Lung microvascular endothelial cell (primary cell): Measurements from ENCODE around the gene PARVB. TPM values are rescaled to one million over a fixed set of nuclear protein-coding genes. Genes with fewer than 3 reads are reported as not detected.

Experiments used
- DNase-seq, 2 donors: peaks; one replicate each; pipeline versions ENCODE4 v3.0.0 to v3.0.0-alpha.2; 2010; ENCODE audit warnings: low read depth in 2 of 2
- total RNA-seq: library from RNA; depleted of rRNA; stranded (reverse); fragments of >200 nt; gene quantifications from 2 replicates; pipeline ENCODE4 v1.2.1, GENCODE V29; 2014

PARVB gene
- total RNA-seq, 1 donor from 2014 or later = 20.8 TPM

GRCh38 chr22:44212936-44213335, 188.8 kb downstream of the PARVB start:
- DNase-seq = no peak

GRCh38 chr22:44213489-44214043, 189.5 kb downstream of the PARVB start:
- DNase-seq = no peak

GRCh38 chr22:44214187-44214586, 190.1 kb downstream of the PARVB start:
- no peak for DNase-seq

- no peak for DNase-seq
Observed at GRCh38 chr22:44214764-44215163, 190.7 kb downstream of the PARVB start.

GRCh38 chr22:44215287-44215686, 191.2 kb downstream of the PARVB start:
- DNase-seq = no peak

- no peak for DNase-seq
Observed at GRCh38 chr22:44217346-44217745, 193.2 kb downstream of the PARVB start.

- DNase-seq = no peak
Observed at GRCh38 chr22:44218071-44218470, 194.0 kb downstream of the PARVB start.

- DNase-seq = no peak
Observed at GRCh38 chr22:44219101-44219870, 195.2 kb downstream of the PARVB start.

- DNase-seq = no peak
Observed at GRCh38 chr22:44220727-44221680, 196.9 kb downstream of the PARVB start.

GRCh38 chr22:44221710-44222475, 197.8 kb downstream of the PARVB start:
- DNase-seq = no peak

Other genes starting within 250 kb of the PARVB start
- 0.20 and 0.22 TPM in 2 replicates for gene EFCAB6, start 212.0 kb upstream of the PARVB start, total RNA-seq
- 0.22 TPM in 1 of 2 replicates, not detected in the other for gene SULT4A1, start 161.8 kb upstream of the PARVB start, total RNA-seq
- gene PNPLA5, start 132.3 kb upstream of the PARVB start, total RNA-seq = not detected in 2 replicates
- 0.60 and 1.1 TPM in 2 replicates for gene PNPLA3, start 100.5 kb upstream of the PARVB start, total RNA-seq
- 32.7 and 38.1 TPM in 2 replicates for gene SAMM50, start 68.9 kb upstream of the PARVB start, total RNA-seq
- 0.22 TPM in 1 of 2 replicates, not detected in the other for gene PARVG, start 156.6 kb downstream of the PARVB start, total RNA-seq